Activated T-cell treated with anti-CD3 and anti-CD28 coated beads, Interleukin-2, amount 50 U/mL, for 72 hours (primary cell): ENCODE results near the gene MAN1C1. TPM values are rescaled to one million over a fixed set of nuclear protein-coding genes. Genes with fewer than 3 reads are reported as not detected.
"Not testable (repeated sequence)": the region's sequence is repeated elsewhere in the genome, so short reads cannot be mapped to it uniquely, and the experiment has no call there.

Experiments
- ATAC-seq, 2 donors: fragments of 150-1000 bp; cut with Tn5 transposase; replicated peaks in 1 of 2; 2 replicates each; pipeline ENCODE4 v1.10.0; 2021; ENCODE audit warnings: moderate library complexity in 2 of 2, mild to moderate bottlenecking in 1 of 2
- DNase-seq, 2 donors: peaks; one replicate each; pipeline ENCODE4 v3.0.0; 2021 to 2022; ENCODE audit warnings: mixed read lengths in 1 of 2
- H3K27ac Mint-ChIP-seq: one replicate; pipeline ENCODE4 v1.8.0; 2022; ENCODE audit warnings: mild to moderate bottlenecking, moderate library complexity, mixed read lengths
- H3K27me3 Mint-ChIP-seq: one replicate; pipeline ENCODE4 v1.8.0; 2022; ENCODE audit warnings: low read depth, mixed read lengths
- H3K36me3 Mint-ChIP-seq, 2 donors: one replicate each; pipeline ENCODE4 v1.8.0; 2022; ENCODE audit warnings: mixed read lengths in 2 of 2, mild to moderate bottlenecking in 1 of 2; ENCODE audit not compliant: insufficient read depth in 2 of 2
- H3K4me1 Mint-ChIP-seq: one replicate; pipeline ENCODE4 v1.8.0; 2022; ENCODE audit warnings: low read depth, mixed read lengths
- H3K4me3 Mint-ChIP-seq, 2 donors: one replicate each; pipeline ENCODE4 v1.8.0; 2022; ENCODE audit warnings: mild to moderate bottlenecking in 2 of 2, mixed read lengths in 2 of 2, moderate library complexity in 2 of 2
- H3K9me3 Mint-ChIP-seq, 2 donors: one replicate each; pipeline ENCODE4 v1.8.0; 2022; ENCODE audit warnings: mixed read lengths in 2 of 2
- total RNA-seq, 2 donors: library from RNA; stranded (reverse); gene quantifications; one replicate each; pipeline ENCODE4 v1.2.3, GENCODE V29; 2022

The MAN1C1 gene
- total RNA-seq, 2 donors from 2014 or later: 9.4 to 13.3 TPM

GRCh38 chr1:25593861-25594260 is 22.7 kb upstream of the MAN1C1 start:
- no peaks in the 10 kb centered on the region for H3K27me3 Mint-ChIP-seq
- ATAC-seq (no peak), DNase-seq (no peak)
- peaks cover 1 to 4% of the 10 kb centered on the region in 2 donors for H3K36me3 Mint-ChIP-seq
- H3K4me1 Mint-ChIP-seq: no peaks in the 10 kb centered on the region
- no peak overlapping the region for H3K27ac Mint-ChIP-seq
- H3K9me3 Mint-ChIP-seq: peaks cover 1% of the 10 kb centered on the region in 2 donors
- no peak overlapping the region for H3K4me3 Mint-ChIP-seq

GRCh38 chr1:25594971-25595370 is 21.6 kb upstream of the MAN1C1 start:
- Mint-ChIP-seq H3K27me3 (no peaks in the 10 kb centered on the region), H3K4me1 (no peaks in the 10 kb centered on the region), H3K27ac (no peak overlapping the region), H3K4me3 (no peak overlapping the region), H3K9me3 (peaks cover 4% of the 10 kb centered on the region in 2 donors), H3K36me3 (peaks cover 3 to 6% of the 10 kb centered on the region in 2 donors)
- DNase-seq: no peak
- ATAC-seq: no peak

GRCh38 chr1:25596641-25597040 is 19.9 kb upstream of the MAN1C1 start:
- not testable (repeated sequence) for H3K27ac Mint-ChIP-seq, H3K4me1 Mint-ChIP-seq, H3K9me3 Mint-ChIP-seq, ATAC-seq, H3K36me3 Mint-ChIP-seq, H3K27me3 Mint-ChIP-seq, H3K4me3 Mint-ChIP-seq, DNase-seq

- peaks cover 4% of the 10 kb centered on the region in 2 donors for H3K9me3 Mint-ChIP-seq
- no peaks in the 10 kb centered on the region for H3K27me3 Mint-ChIP-seq
- ATAC-seq: no peak
- H3K36me3 Mint-ChIP-seq: peaks cover 3 to 6% of the 10 kb centered on the region in 2 donors
- H3K4me3 Mint-ChIP-seq: no peak overlapping the region
- no peak overlapping the region for H3K27ac Mint-ChIP-seq
- no peaks in the 10 kb centered on the region for H3K4me1 Mint-ChIP-seq
- DNase-seq: no peak
Measured at GRCh38 chr1:25598879-25599278, 17.7 kb upstream of the MAN1C1 start.

- H3K4me3 Mint-ChIP-seq: no peak overlapping the region
- no peaks in the 10 kb centered on the region for H3K4me1 Mint-ChIP-seq
- H3K27ac Mint-ChIP-seq: no peak overlapping the region
- ATAC-seq: no peak
- H3K9me3 Mint-ChIP-seq: peaks cover 4% of the 10 kb centered on the region in 2 donors
- H3K27me3 Mint-ChIP-seq: no peaks in the 10 kb centered on the region
- no peak for DNase-seq
- H3K36me3 Mint-ChIP-seq: peaks cover 3 to 6% of the 10 kb centered on the region in 2 donors
Measured at GRCh38 chr1:25599969-25600610, 16.5 kb upstream of the MAN1C1 start.

- not testable (repeated sequence) for H3K4me1 Mint-ChIP-seq, H3K36me3 Mint-ChIP-seq, H3K9me3 Mint-ChIP-seq, H3K4me3 Mint-ChIP-seq, ATAC-seq, H3K27ac Mint-ChIP-seq, DNase-seq, H3K27me3 Mint-ChIP-seq
Measured at GRCh38 chr1:25600971-25601699, 15.5 kb upstream of the MAN1C1 start.

GRCh38 chr1:25603779-25604538 is 12.6 kb upstream of the MAN1C1 start:
- H3K27ac Mint-ChIP-seq, H3K4me1 Mint-ChIP-seq: not testable (repeated sequence)

GRCh38 chr1:25607123-25607522 is 9.5 kb upstream of the MAN1C1 start:
- H3K27ac Mint-ChIP-seq: no peak overlapping the region
- peaks cover 4% of the 10 kb centered on the region for H3K4me1 Mint-ChIP-seq
- H3K4me3 Mint-ChIP-seq: no peak overlapping the region
- peaks cover 26% of the 10 kb centered on the region for H3K27me3 Mint-ChIP-seq
- ATAC-seq (no peak), DNase-seq (no peak)
- no peaks in the 10 kb centered on the region for H3K9me3 Mint-ChIP-seq
- no peaks in the 10 kb centered on the region for H3K36me3 Mint-ChIP-seq

More at GRCh38 chr1:25603779-25604538, 12.6 kb upstream of the MAN1C1 start:
- ATAC-seq, H3K9me3 Mint-ChIP-seq, H3K27me3 Mint-ChIP-seq, H3K4me3 Mint-ChIP-seq, H3K36me3 Mint-ChIP-seq, DNase-seq: not testable (repeated sequence)

GRCh38 chr1:25608488-25609178 is 8.0 kb upstream of the MAN1C1 start:
- ATAC-seq: peak; percentile 97 to 98
- Mint-ChIP-seq H3K4me3 (peak overlapping the region; percentile 1 to 35), H3K27me3 (peaks cover 32% of the 10 kb centered on the region)

GRCh38 chr1:25609921-25610320 is 6.7 kb upstream of the MAN1C1 start:
- Mint-ChIP-seq H3K4me1 (peaks cover 18% of the 10 kb centered on the region), H3K27ac (no peak overlapping the region), H3K36me3 (no peaks in the 10 kb centered on the region), H3K27me3 (peaks cover 35% of the 10 kb centered on the region), H3K4me3 (no peak overlapping the region), H3K9me3 (no peaks in the 10 kb centered on the region)
- DNase-seq: no peak
- ATAC-seq: no peak

More at GRCh38 chr1:25608488-25609178, 8.0 kb upstream of the MAN1C1 start:
- DNase-seq: peak; percentile 88 to 90
- no peak overlapping the region for H3K27ac Mint-ChIP-seq
- peaks cover 5% of the 10 kb centered on the region for H3K4me1 Mint-ChIP-seq
- H3K36me3 Mint-ChIP-seq: no peaks in the 10 kb centered on the region
- no peaks in the 10 kb centered on the region for H3K9me3 Mint-ChIP-seq

GRCh38 chr1:25610822-25611630 is 5.6 kb upstream of the MAN1C1 start:
- H3K36me3 Mint-ChIP-seq: no peaks in the 10 kb centered on the region
- H3K9me3 Mint-ChIP-seq: no peaks in the 10 kb centered on the region
- peaks cover 35% of the 10 kb centered on the region for H3K27me3 Mint-ChIP-seq
- peak in 1 of 2 donors; percentile 10 for DNase-seq
- ATAC-seq: no peak
- H3K27ac Mint-ChIP-seq: no peak overlapping the region
- no peak overlapping the region for H3K4me3 Mint-ChIP-seq
- peaks cover 29% of the 10 kb centered on the region for H3K4me1 Mint-ChIP-seq

- ATAC-seq: no peak
Measured at GRCh38 chr1:25611843-25612242, 4.7 kb upstream of the MAN1C1 start.

More at GRCh38 chr1:25611843-25612242, 4.7 kb upstream of the MAN1C1 start:
- DNase-seq: no peak
- Mint-ChIP-seq H3K9me3 (no peaks in the 10 kb centered on the region), H3K27ac (no peak overlapping the region), H3K4me1 (peaks cover 29% of the 10 kb centered on the region), H3K36me3 (no peaks in the 10 kb centered on the region), H3K4me3 (no peak overlapping the region), H3K27me3 (peaks cover 33% of the 10 kb centered on the region)
